Small intestine (tissue), 7 donors: Measurements from ENCODE around the gene SCIN. TPM values are rescaled to one million over a fixed set of nuclear protein-coding genes. Genes with fewer than 3 reads are reported as not detected.
A peak's percentile ranks its signal among the peaks of the same experiment; 100 is the strongest.

Source experiments
- DNase-seq, 2 donors: peaks; one replicate each; pipeline versions ENCODE4 v3.0.0 to v3.0.0-alpha.2; 2013
- FAIRE-seq: peaks from 2 replicates; lab custom pipeline; 2012; peaks lifted over from hg19 to GRCh38; lab: Jason Lieb, UNC
- H3K27ac ChIP-seq, 3 donors: one replicate each; pipeline ENCODE4 v1.5.1; 2013; ENCODE audit warnings: low read length in 2 of 3, mild to moderate bottlenecking in 2 of 3, control low read depth in 1 of 3, inconsistent platforms in 1 of 3, low read depth in 1 of 3, moderate library complexity in 1 of 3
- H3K27me3 ChIP-seq, 3 donors: one replicate each; pipeline ENCODE4 v1.6.1; 2013; ENCODE audit warnings: low read length in 3 of 3, inconsistent platforms in 1 of 3; ENCODE audit not compliant: control insufficient read depth in 3 of 3, insufficient read depth in 3 of 3
- H3K36me3 ChIP-seq, 3 donors: one replicate each; pipeline ENCODE4 v1.6.1; 2013; ENCODE audit warnings: low read length in 3 of 3, inconsistent platforms in 1 of 3, low read depth in 1 of 3, mild to moderate bottlenecking in 1 of 3, moderate library complexity in 1 of 3; ENCODE audit not compliant: control insufficient read depth in 3 of 3, insufficient read depth in 2 of 3
- H3K4me1 ChIP-seq, 3 donors: one replicate each; pipeline ENCODE4 v1.6.1; 2013; ENCODE audit warnings: low read length in 2 of 3, inconsistent platforms in 1 of 3, low read depth in 1 of 3, mild to moderate bottlenecking in 1 of 3, moderate library complexity in 1 of 3; ENCODE audit not compliant: control insufficient read depth in 3 of 3, insufficient read depth in 2 of 3
- H3K4me3 ChIP-seq, 3 donors: one replicate each; pipeline ENCODE4 v1.5.1; 2013; ENCODE audit warnings: low read length in 3 of 3, control low read depth in 1 of 3, inconsistent platforms in 1 of 3, low read depth in 1 of 3, mild to moderate bottlenecking in 1 of 3, moderate library complexity in 1 of 3
- H3K9me3 ChIP-seq, 2 donors: one replicate each; pipeline ENCODE4 v1.6.1; 2013; ENCODE audit warnings: low read depth in 1 of 2, low read length in 1 of 2; ENCODE audit not compliant: control insufficient read depth in 2 of 2, insufficient read depth in 1 of 2
- WGBS, 3 donors: extraction: QIAGEN DNeasy Blood & Tissue Kit; methylation state at CpG; one replicate each; pipeline ENCODE4 v1.1.7; 2013; 5-methylcytosine and 5-hydroxymethylcytosine counted together
- polyA plus RNA-seq, 4 donors: library from polyadenylated mRNA; stranded (reverse) in 3 of 4; unstranded in 1 of 4; fragments of 200-250 nt in 3 of 4; fragments of 120-200 nt in 1 of 4; gene quantifications; one replicate each; pipeline versions ENCODE4 v1.2.1 to v1.2.3, GENCODE V29; 2013
- donor health status: healthy with polysubstance abuse.
- donor health status: control.
- donor health status: control.
- donor health status: Bipolar disorder and iron deficiency.
- donor health status: healthy.

Gene SCIN
- polyA plus RNA-seq, 4 donors: 3.3 to 61.1 (median 21.2) TPM

DNA sequence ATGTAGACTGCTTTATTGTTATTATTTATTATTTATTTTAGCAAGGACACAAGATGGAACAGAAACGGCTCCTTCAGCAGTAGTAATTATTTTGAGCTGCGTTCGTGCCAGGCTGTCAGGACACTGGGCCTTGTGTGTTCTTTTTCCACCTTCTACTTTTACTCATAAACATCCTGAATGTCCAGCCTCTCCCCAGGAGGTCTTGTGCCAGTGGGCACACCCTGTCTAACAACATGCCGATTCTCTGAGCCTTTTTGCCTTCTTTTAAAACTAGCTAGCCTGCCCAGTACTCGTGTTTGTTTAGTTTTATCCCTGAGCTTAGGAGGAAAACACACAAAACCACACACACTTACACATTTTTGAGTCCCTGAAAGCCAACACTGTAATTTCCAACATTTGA lies 1.2 kb downstream of the SCIN start:
- H3K27me3 ChIP-seq: peaks cover 0 to 24% (median 9%) of the 10 kb centered on the region in 3 donors
- WGBS, 3 donors: 75 to 77% (median 76%) methylated on average over 5 of the region's 5 CpGs
- no peaks in the 10 kb centered on the region for H3K36me3 ChIP-seq
- H3K9me3 ChIP-seq: no peaks in the 10 kb centered on the region
- no peak for DNase-seq
- no peak overlapping the region for H3K27ac ChIP-seq
- peaks cover 0 to 18% (median 0%) of the 10 kb centered on the region in 3 donors for H3K4me1 ChIP-seq
- peak overlapping the region in 1 of 3 donors; percentile 64 for H3K4me3 ChIP-seq
- FAIRE-seq: no peak

DNA sequence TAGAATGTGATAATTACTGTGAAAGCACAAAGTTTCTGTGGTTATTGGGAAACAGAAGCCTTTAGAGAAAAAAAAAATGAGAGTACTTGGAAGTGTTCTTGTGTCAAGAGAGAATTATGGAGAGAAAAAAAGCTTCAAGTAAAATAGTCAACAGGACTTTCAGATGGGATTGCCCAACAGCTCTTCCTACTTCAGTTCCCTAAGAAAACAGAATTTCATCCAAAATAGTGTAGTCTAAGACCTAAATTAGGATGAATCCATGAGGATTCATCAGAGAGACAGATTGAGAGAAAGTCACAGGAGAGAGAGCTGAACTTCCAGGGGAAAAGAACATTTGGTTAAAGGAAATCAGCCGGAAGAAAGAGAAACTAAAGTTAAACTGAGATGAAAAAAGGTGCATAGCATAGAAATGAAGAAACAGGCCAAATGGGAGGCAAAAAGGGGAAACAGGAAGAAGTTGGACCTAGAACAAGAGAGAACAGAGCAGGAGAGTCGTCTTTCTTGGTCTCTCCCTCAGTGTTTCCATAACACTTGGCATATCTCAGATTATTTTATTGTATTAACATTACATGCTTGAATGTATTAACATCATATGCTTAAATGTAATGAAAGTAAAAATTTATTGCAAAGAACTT lies 2.5 kb downstream of the SCIN start:
- no peak for FAIRE-seq
- no peak overlapping the region for H3K27ac ChIP-seq
- H3K4me3 ChIP-seq: peak overlapping the region in 1 of 3 donors; percentile 6
- no peak for DNase-seq
- H3K9me3 ChIP-seq: no peaks in the 10 kb centered on the region
- WGBS, 3 donors: 46 to 69% (median 55%) methylated on average over 2 of the region's 2 CpGs
- H3K4me1 ChIP-seq: peaks cover 0 to 18% (median 0%) of the 10 kb centered on the region in 3 donors
- H3K36me3 ChIP-seq: no peaks in the 10 kb centered on the region
- H3K27me3 ChIP-seq: peaks cover 0 to 24% (median 9%) of the 10 kb centered on the region in 3 donors

DNA sequence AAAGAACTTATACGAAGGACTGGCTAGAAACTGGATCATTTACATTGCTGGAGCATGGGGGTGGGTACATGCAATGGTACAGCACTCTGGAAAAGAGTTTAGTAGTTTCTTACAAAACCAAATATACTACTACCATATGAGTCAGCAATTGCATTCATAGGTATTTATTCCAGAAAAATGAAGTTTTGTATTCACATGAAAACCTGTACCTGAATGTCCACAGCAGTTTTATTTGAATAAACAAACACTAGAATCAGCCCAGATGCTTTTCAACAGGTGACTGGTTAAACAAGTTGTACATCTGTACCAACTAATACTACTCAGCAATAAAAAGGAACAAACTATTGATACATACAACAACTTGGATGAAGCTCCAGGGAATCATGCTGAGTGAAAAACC lies 3.4 kb downstream of the SCIN start:
- WGBS, 3 donors: 76 to 90% (median 88%) methylated on average over 1 of the region's 1 CpG
- no peaks in the 10 kb centered on the region for H3K9me3 ChIP-seq
- H3K4me3 ChIP-seq: peak overlapping the region in 1 of 3 donors; percentile 27
- DNase-seq: no peak
- peaks cover 0 to 1% (median 0%) of the 10 kb centered on the region in 3 donors for H3K36me3 ChIP-seq
- FAIRE-seq: no peak
- H3K27me3 ChIP-seq: peaks cover 0 to 24% (median 9%) of the 10 kb centered on the region in 3 donors
- H3K27ac ChIP-seq: no peak overlapping the region
- H3K4me1 ChIP-seq: peaks cover 0 to 18% (median 0%) of the 10 kb centered on the region in 3 donors

DNA sequence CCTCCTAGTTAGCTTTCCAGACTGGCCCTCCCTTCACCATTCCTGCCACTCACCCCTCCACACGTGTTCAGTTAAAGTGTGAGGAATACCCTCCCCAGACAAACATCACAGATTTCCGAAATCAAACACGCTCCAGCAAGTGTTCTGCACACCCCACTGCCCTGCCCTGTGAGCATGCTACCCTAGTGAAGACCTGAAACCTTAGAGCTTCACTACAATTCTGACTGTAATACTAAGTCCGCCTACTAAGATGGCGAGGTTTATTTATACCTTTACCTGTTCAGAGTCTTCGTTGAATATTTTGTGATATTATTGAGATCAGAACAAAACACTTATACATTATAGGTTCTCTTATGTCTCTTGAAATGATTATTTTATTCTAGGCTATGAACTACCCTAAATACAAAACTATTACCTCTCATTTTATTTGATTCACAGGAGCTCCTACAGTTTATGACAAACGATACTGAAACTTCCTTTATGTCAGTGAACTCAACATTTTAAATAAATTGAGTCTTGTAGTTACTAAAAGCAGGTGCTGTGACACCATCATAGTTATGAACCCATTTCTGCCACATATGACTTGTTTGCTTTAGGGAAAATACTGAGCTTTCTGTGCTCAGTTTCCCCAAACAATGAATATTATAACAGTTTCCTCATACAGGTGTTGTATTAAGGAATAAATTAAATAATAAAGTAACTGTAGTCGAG lies 8.6 kb downstream of the SCIN start:
- Histone ChIP-seq H3K4me1 (peaks cover under 1 to 3% (median 2%) of the 10 kb centered on the region in 3 donors), H3K27me3 (no peaks in the 10 kb centered on the region), H3K36me3 (peaks cover 0 to 5% (median 0%) of the 10 kb centered on the region in 3 donors), H3K9me3 (no peaks in the 10 kb centered on the region), H3K27ac (no peak overlapping the region), H3K4me3 (no peak overlapping the region)
- DNase-seq: no peak
- whole genome bisulfite sequencing, 3 donors: 82 to 87% (median 86%) methylated on average over 8 of the region's 8 CpGs
- no peak for FAIRE-seq

DNA sequence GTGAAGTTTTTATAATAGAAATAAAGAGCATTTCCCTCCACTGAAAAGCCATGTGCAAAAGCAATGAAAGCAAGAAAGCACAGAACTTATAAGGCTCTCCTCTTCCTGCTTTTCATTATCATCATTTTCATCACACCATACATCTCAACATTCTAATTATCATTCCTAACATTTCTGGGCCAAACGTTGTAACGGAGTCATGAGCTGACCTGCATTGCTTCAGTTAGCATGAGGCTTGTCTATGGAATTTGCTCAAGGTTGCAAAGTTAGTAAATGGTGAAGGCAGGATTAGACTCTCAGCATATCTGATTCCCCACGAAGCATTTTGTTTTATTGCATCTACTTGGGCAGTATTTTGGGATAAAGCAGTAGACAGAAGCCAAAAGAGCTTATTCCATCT lies 11.4 kb downstream of the SCIN start:
- Histone ChIP-seq H3K27me3 (no peaks in the 10 kb centered on the region), H3K9me3 (no peaks in the 10 kb centered on the region), H3K27ac (peak overlapping the region in 1 of 3 donors; percentile 24), H3K4me3 (no peak overlapping the region), H3K4me1 (peaks cover 3 to 5% (median 4%) of the 10 kb centered on the region in 3 donors), H3K36me3 (peaks cover 0 to 5% (median 0%) of the 10 kb centered on the region in 3 donors)
- DNase-seq (peak in 1 of 2 donors; percentile 32), FAIRE-seq (no peak)
- WGBS, 3 donors: 29 to 52% (median 42%) methylated on average over 3 of the region's 3 CpGs

- Histone ChIP-seq H3K9me3 (no peaks in the 10 kb centered on the region), H3K36me3 (peaks cover 0 to 5% (median 0%) of the 10 kb centered on the region in 3 donors), H3K27me3 (no peaks in the 10 kb centered on the region), H3K4me1 (peaks cover 3 to 5% (median 4%) of the 10 kb centered on the region in 3 donors), H3K27ac (no peak overlapping the region), H3K4me3 (no peak overlapping the region)
- FAIRE-seq: no peak
- DNase-seq: peak in 1 of 2 donors; percentile 79
- 18 to 66% (median 35%) methylated on average over 3 of the region's 3 CpGs for WGBS, 3 donors
Measured at GRCh38 chr7:12582362-12582761, 11.8 kb downstream of the SCIN start.

DNA sequence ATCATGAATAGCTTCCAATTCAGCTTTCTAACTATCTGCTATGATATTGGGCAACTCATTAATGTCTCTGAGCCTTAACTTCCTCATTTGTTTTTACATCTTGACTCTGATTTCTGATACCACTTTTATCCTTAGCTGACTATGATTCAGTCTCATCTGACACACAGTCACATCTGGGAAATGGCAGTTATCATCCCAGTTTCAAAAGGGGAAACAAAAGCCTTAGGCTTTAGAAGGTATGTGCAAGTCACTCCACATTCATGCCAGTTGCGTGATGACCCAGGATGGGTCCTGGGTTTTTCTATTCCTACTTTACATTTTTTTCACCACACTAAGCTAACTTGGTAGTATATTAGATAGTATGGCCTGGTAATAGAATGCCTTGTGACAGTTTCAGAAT lies 12.7 kb downstream of the SCIN start:
- peak overlapping the region in 1 of 3 donors; percentile 11 for H3K27ac ChIP-seq
- H3K27me3 ChIP-seq: no peaks in the 10 kb centered on the region
- peak in 1 of 2 donors; percentile 29 for DNase-seq
- peaks cover 0 to 5% (median 0%) of the 10 kb centered on the region in 3 donors for H3K36me3 ChIP-seq
- H3K4me3 ChIP-seq: no peak overlapping the region
- 86 to 100% (median 93%) methylated on average over 1 of the region's 1 CpG for WGBS, 3 donors
- FAIRE-seq: no peak
- no peaks in the 10 kb centered on the region for H3K9me3 ChIP-seq
- H3K4me1 ChIP-seq: peaks cover 3 to 5% (median 4%) of the 10 kb centered on the region in 3 donors

- H3K27ac ChIP-seq: no peak overlapping the region
- DNase-seq (peak; percentile 37 to 88), FAIRE-seq (peak; percentile 15)
- H3K4me3 ChIP-seq: no peak overlapping the region
- peaks cover 0 to 3% (median 0%) of the 10 kb centered on the region in 3 donors for H3K36me3 ChIP-seq
- H3K9me3 ChIP-seq: no peaks in the 10 kb centered on the region
- WGBS, 3 donors: 21 to 47% (median 31%) methylated on average over 2 of the region's 2 CpGs
- H3K4me1 ChIP-seq: peaks cover 3 to 5% (median 4%) of the 10 kb centered on the region in 3 donors
- H3K27me3 ChIP-seq: no peaks in the 10 kb centered on the region
Measured at GRCh38 chr7:12583922-12584321, 13.4 kb downstream of the SCIN start.
